KMS-11 (cell line): ENCODE measurements around the gene FYN.
"Not testable (repeated sequence)": the region's sequence is repeated elsewhere in the genome, so short reads cannot be mapped to it uniquely, and the experiment has no call there.

ENCODE experiments used
- H2AFZ ChIP-seq: fragments of 200-600 bp; sonication (generic); 2 replicates; pipeline ENCODE4 v1.6.1; 2016; ENCODE audit warnings: antibody characterized with exemption, mixed run types, low read depth
- H3K27ac ChIP-seq: fragments of 200-600 bp; sonication (generic); 2 replicates; pipeline ENCODE4 v1.6.1; 2016; ENCODE audit warnings: mild to moderate bottlenecking, mixed run types
- H3K27me3 ChIP-seq: fragments of 200-600 bp; sonication (generic); 2 replicates; pipeline ENCODE4 v1.6.1; 2017; ENCODE audit warnings: mild to moderate bottlenecking, low read depth, mixed run types, moderate library complexity; ENCODE audit not compliant: insufficient read depth
- H3K36me3 ChIP-seq: fragments of 200-600 bp; sonication (generic); 2 replicates; pipeline ENCODE4 v1.6.1; 2017; ENCODE audit warnings: mild to moderate bottlenecking, mixed run types; ENCODE audit not compliant: insufficient read depth
- H3K4me1 ChIP-seq: fragments of 200-600 bp; sonication (generic); 2 replicates; pipeline ENCODE4 v1.6.1; 2016; ENCODE audit warnings: mild to moderate bottlenecking, low read depth, mixed run types; ENCODE audit not compliant: poor library complexity, severe bottlenecking
- H3K4me2 ChIP-seq: fragments of 200-600 bp; sonication (generic); 2 replicates; pipeline ENCODE4 v1.7.0; 2016; ENCODE audit warnings: mild to moderate bottlenecking, mixed run types
- H3K4me3 ChIP-seq: fragments of 200-600 bp; sonication (generic); IDR thresholded peaks from 2 replicates; pipeline ENCODE4 v1.6.1; 2017; ENCODE audit warnings: low read depth, low read length, mixed read lengths; ENCODE audit not compliant: insufficient read depth
- H3K79me2 ChIP-seq: fragments of 200-600 bp; sonication (generic); 2 replicates; pipeline ENCODE4 v1.6.1; 2016; ENCODE audit warnings: low read depth, mixed run types; ENCODE audit not compliant: insufficient read depth
- H3K9ac ChIP-seq: fragments of 200-600 bp; sonication (generic); 2 replicates; pipeline ENCODE4 v1.6.1; 2016; ENCODE audit warnings: mild to moderate bottlenecking, mixed run types
- H4K20me1 ChIP-seq: fragments of 200-600 bp; sonication (generic); 2 replicates; pipeline ENCODE4 v1.6.1; 2016; ENCODE audit warnings: mild to moderate bottlenecking, mixed run types; ENCODE audit not compliant: insufficient read depth
- TF ChIP-seq, protein P1 (sequence below): fragments of 200-600 bp; sonication (generic); conservative IDR thresholded peaks from 2 replicates; pipeline ENCODE4 v1.6.1; 2017; ENCODE audit warnings: low read depth, mild to moderate bottlenecking, antibody characterized with exemption, low read length, moderate library complexity, mixed read lengths

FYN gene

DNA sequence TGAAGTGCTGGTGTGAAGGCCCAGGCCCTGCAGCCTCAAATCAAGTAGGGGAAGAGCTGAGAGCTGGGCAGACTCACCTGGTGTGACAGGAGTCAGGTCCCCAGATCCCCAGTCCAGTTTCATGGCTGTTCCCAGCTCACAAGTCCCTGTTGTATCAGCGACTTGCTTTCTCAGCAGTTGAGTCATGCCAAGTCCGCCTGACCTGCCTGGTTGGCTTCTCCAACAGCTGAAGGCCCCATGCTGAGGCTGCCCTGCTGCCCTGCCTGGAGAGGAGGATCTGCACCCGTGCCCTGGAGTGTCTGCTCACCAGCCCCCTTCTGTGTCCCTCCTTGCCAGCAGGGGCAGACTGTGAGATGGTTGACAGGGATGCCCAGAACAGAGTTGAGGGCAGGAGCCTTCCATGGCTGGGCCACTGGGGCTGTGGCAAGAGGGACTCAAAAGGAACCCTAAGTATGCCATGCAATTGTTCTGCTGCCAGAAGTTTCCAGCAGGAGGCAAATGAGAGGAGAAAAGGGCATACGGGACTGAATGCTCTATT lies 228.3 kb downstream of the FYN start:
- TF ChIP-seq, protein P1, sequence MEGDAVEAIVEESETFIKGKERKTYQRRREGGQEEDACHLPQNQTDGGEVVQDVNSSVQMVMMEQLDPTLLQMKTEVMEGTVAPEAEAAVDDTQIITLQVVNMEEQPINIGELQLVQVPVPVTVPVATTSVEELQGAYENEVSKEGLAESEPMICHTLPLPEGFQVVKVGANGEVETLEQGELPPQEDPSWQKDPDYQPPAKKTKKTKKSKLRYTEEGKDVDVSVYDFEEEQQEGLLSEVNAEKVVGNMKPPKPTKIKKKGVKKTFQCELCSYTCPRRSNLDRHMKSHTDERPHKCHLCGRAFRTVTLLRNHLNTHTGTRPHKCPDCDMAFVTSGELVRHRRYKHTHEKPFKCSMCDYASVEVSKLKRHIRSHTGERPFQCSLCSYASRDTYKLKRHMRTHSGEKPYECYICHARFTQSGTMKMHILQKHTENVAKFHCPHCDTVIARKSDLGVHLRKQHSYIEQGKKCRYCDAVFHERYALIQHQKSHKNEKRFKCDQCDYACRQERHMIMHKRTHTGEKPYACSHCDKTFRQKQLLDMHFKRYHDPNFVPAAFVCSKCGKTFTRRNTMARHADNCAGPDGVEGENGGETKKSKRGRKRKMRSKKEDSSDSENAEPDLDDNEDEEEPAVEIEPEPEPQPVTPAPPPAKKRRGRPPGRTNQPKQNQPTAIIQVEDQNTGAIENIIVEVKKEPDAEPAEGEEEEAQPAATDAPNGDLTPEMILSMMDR = no peak
- H4K20me1 ChIP-seq = no peaks in the 10 kb centered on the region

DNA sequence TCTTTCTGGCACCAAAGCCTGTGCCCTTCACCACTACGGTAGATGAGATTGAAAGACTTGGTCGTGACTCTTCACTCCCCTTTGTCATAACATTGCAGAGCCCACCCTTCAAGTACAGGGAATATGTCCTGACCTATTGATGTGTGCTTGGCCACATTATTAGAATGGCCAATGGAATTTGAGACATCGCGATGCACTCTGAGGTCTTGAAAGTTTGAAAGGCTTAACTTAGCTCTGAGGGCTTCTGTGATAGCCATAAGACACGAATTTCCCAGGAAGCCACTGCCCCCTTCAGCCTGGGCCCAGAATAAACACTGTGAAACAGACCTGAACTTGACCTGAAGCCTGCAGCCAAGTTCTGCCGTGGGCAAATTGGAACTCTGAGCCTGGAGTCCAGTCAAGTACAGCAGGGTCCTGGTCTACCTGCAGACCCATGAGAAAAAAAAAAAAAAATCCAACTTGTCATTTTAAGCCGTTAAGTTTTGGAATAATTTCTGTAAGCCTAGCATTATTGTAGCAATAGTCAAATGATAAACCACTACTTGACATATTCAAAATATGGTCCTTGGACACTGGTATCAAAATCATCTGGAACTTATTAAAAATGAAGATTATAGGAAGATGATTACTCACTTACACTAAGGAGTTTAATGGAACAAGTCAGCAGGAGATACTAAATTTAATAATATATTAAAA lies 230.6 kb downstream of the FYN start:
- H3K4me2 ChIP-seq = no peak overlapping the region

More for the DNA sequence above, 228.3 kb downstream of the FYN start:
- Histone ChIP-seq H3K27ac (no peak overlapping the region), H3K4me3 (no peak overlapping the region), H3K4me1 (no peaks in the 10 kb centered on the region), H3K9ac (no peak overlapping the region), H3K36me3 (no peaks in the 10 kb centered on the region), H3K27me3 (no peaks in the 10 kb centered on the region), H3K4me2 (no peak overlapping the region), H3K79me2 (no peaks in the 10 kb centered on the region), H2AFZ (no peak overlapping the region)

DNA sequence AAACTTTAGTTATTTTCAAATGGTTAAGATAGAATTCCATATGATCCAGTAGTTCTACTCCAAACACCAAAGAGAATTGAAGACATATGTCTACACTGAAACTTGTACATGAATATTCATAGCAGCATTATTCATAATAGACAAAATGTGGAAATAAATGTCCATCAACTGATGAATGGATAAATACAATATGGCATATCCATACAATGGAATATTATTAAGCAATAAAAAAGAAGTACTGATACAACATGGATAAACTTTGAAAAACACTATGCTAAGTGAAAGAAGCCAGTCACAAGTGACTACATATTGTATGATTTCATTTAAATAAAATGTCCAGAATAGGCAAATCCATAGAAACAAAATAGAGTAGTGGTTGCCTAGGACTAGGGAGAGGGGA lies 234.0 kb downstream of the FYN start:
- Histone ChIP-seq H3K9ac (no peak overlapping the region), H3K27ac (no peak overlapping the region), H3K36me3 (no peaks in the 10 kb centered on the region), H3K4me2 (no peak overlapping the region), H3K4me1 (no peaks in the 10 kb centered on the region), H3K4me3 (no peak overlapping the region), H3K79me2 (no peaks in the 10 kb centered on the region), H4K20me1 (no peaks in the 10 kb centered on the region), H3K27me3 (no peaks in the 10 kb centered on the region), H2AFZ (no peak overlapping the region)
- TF ChIP-seq, protein P1 = no peak

More for the DNA sequence above, 230.6 kb downstream of the FYN start:
- no peak overlapping the region for H3K4me3 ChIP-seq
- no peaks in the 10 kb centered on the region for H3K79me2 ChIP-seq
- no peaks in the 10 kb centered on the region for H3K27me3 ChIP-seq
- H3K27ac ChIP-seq = no peak overlapping the region
- TF ChIP-seq, protein P1 = peak; percentile 45
- H4K20me1 ChIP-seq = no peaks in the 10 kb centered on the region
- no peak overlapping the region for H2AFZ ChIP-seq
- no peak overlapping the region for H3K9ac ChIP-seq
- no peaks in the 10 kb centered on the region for H3K4me1 ChIP-seq
- H3K36me3 ChIP-seq = no peaks in the 10 kb centered on the region

DNA sequence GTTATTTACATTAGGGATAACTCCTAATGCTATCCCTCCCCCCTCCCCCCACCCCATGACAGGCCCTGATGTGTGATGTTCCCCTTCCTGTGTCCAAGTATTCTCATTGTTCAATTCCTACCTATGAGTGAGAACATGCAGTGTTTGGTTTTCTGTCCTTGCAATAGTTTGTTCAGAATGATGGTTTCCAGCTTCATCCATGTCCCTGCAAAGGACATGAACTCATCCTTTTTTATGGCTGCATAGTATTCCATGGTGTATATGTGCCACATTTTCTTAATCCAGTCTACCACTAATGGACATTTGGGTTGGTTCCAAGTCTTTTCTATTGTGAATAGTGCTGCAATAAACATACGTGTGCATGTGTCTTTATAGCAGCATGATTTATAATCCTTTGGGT lies 238.3 kb downstream of the FYN start:
- not testable (repeated sequence) for H4K20me1 ChIP-seq

DNA sequence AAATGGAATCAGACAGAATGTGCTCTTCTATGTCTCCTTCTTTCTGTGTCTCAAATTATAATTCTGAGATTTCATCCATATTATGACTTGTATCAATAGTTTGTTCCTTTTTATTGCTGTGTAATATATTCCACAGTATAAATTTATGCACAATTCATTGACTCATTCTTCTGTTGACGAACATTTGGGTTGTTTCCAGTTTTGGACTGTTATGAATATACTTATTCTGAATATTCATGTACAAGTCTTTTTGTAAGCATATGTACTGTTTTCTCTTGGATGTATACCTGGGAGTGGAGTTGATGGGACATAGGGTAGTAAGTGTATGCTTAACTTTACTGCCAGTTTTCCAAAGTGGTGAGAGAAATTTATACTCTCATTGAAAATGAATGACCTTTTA lies 239.4 kb downstream of the FYN start:
- no peaks in the 10 kb centered on the region for H4K20me1 ChIP-seq
- no peak overlapping the region for H3K9ac ChIP-seq
- H3K27ac ChIP-seq = no peak overlapping the region
- no peaks in the 10 kb centered on the region for H3K4me1 ChIP-seq
- TF ChIP-seq, protein P1 = no peak
- no peaks in the 10 kb centered on the region for H3K36me3 ChIP-seq
- no peak overlapping the region for H3K4me2 ChIP-seq
- H3K27me3 ChIP-seq = no peaks in the 10 kb centered on the region
- no peak overlapping the region for H2AFZ ChIP-seq
- no peaks in the 10 kb centered on the region for H3K79me2 ChIP-seq
- H3K4me3 ChIP-seq = no peak overlapping the region

More for the DNA sequence above, 238.3 kb downstream of the FYN start:
- not testable (repeated sequence) for H3K79me2 ChIP-seq, H3K4me1 ChIP-seq, H3K4me3 ChIP-seq, H3K27me3 ChIP-seq, H3K4me2 ChIP-seq, H2AFZ ChIP-seq, H3K36me3 ChIP-seq, H3K27ac ChIP-seq, H3K9ac ChIP-seq
